SK-N-SH (cell line): Measurements from ENCODE around the gene CRELD2.

Source experiments
- GABPA ChIP-seq: IDR thresholded peaks from 2 replicates; pipeline ENCODE4 v1.4.0; 2012; ENCODE audit warnings: low read depth, mild to moderate bottlenecking
- TCF12 ChIP-seq: IDR thresholded peaks from 2 replicates; pipeline ENCODE4 v1.4.0; 2012
- TF ChIP-seq, protein P1 (sequence below): IDR thresholded peaks from 2 replicates; pipeline ENCODE4 v1.6.1; 2012; ENCODE audit warnings: mild to moderate bottlenecking, low read depth, low read length, moderate library complexity

DNA sequence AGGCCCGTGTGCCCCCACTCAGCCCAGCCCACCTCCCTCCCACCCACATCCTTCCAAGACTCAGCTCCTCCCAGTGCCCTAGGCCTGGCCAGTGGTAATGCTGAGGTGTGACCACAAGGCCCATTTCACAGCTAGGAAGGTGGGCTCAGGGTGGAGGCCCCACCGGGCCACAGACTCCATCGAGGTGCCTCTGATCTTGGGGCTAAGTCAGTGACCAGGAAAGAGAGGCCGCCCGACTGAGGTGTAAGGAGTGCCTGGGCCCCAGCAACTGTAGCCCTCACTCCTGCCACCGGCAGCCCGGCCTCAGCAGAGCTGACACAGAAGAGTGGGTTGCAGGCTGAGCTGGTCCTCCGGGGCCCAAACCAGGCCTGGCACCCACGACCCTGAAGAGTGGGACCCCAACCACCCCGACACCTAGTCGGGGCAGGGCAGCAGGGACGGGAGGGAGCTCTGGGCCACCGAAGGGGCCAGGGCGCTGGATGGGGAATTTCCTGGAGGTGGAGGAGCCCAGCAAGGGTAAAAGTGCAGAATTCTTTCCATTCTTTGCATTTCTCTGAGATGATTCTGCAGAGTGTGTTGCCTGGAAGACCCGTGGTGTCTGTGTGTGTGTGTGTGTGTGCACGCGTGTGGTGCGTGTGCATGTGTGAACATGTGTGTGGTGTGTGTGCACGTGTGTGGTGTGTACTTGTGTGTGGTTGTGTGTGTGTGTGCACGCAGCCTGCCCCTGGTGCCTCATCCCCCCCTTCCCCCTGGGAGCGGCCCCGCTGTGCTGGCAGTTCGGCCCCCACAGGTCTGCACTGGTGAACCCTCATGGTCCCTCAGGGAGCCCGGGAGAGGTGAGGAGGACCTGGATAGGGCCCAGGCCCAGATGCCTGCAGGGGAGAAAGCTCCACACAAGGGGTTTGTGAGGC lies 33.8 kb downstream of the CRELD2 start:
- TF ChIP-seq TCF12 (no peak), GABPA (no peak)
- TF ChIP-seq, protein P1, sequence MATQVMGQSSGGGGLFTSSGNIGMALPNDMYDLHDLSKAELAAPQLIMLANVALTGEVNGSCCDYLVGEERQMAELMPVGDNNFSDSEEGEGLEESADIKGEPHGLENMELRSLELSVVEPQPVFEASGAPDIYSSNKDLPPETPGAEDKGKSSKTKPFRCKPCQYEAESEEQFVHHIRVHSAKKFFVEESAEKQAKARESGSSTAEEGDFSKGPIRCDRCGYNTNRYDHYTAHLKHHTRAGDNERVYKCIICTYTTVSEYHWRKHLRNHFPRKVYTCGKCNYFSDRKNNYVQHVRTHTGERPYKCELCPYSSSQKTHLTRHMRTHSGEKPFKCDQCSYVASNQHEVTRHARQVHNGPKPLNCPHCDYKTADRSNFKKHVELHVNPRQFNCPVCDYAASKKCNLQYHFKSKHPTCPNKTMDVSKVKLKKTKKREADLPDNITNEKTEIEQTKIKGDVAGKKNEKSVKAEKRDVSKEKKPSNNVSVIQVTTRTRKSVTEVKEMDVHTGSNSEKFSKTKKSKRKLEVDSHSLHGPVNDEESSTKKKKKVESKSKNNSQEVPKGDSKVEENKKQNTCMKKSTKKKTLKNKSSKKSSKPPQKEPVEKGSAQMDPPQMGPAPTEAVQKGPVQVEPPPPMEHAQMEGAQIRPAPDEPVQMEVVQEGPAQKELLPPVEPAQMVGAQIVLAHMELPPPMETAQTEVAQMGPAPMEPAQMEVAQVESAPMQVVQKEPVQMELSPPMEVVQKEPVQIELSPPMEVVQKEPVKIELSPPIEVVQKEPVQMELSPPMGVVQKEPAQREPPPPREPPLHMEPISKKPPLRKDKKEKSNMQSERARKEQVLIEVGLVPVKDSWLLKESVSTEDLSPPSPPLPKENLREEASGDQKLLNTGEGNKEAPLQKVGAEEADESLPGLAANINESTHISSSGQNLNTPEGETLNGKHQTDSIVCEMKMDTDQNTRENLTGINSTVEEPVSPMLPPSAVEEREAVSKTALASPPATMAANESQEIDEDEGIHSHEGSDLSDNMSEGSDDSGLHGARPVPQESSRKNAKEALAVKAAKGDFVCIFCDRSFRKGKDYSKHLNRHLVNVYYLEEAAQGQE: no peak
